HTERT RPE-1 (cell line): ENCODE results near the gene RHBDF2.

Experiments used
- in situ Hi-C: fragments of 300-500 bp; cut with MboI; formaldehyde crosslinking; loops from 4 replicates; pipeline ENCODE4 v1.14.3; 2020; ENCODE audit warnings: low sequenced_read_pairs

RHBDF2 gene

DNA sequence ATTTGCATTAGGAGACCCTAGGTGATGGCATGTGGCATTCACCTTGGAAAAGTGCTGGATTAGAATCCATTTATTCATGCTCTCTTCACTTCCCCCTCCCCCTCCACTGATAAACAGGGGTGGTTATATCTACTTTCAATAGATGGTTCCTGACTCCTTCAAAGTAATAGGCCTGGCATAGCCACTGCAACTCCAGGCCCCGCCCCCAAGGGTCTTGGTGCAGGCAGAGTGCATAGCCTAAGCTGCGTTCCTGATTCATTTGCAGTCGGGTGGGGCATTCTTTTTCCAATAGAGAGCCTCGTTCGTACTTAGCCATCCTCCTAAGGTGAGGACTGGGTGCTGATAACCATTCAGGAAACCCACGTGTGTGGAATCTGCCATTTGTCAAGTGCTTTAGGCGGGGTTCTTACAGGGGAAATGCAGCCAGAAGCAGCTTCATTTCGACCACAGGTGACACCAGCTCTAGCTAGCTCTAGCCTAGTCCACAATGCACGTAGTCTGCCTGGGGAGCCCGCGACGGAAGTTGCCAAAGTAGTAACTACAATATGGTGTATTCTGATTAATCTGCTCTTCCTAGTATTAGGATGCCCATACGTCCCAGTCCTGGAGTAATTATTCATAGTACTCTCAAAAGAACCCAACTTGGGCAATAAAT lies 59.4 kb downstream of the RHBDF2 start:
- in situ Hi-C loops = no loop called here

- in situ Hi-C loops = no loop called here
These were observed 60.4 kb downstream of the RHBDF2 start for GRCh38 chr17:76440751-76441362.

- in situ Hi-C loops = no loop called here
These were observed 61.8 kb downstream of the RHBDF2 start for GRCh38 chr17:76439314-76439928.

DNA sequence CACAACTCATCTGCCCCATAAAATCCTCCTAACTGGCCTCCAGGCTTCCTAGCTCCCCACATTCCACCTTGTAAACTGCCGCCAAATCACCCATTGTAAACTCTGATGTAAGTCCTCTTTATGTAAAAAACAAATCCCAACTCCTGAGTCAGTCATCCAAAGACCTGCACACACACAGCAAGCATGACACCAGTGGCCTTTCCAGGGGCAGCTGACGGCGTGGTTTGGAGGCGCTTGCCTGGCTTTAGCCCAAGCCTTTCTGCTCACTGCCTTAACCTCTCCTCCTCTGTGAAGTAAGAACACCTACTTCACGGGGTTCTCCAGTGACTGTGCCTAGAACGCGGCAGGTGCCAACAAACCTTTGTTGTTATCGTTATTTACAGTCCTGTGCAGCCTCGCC lies 62.3 kb downstream of the RHBDF2 start:
- in situ Hi-C loops = no loop called here

GRCh38 chr17:76437467-76438402 lies 63.5 kb downstream of the RHBDF2 start:
- in situ Hi-C loops = no loop called here

DNA sequence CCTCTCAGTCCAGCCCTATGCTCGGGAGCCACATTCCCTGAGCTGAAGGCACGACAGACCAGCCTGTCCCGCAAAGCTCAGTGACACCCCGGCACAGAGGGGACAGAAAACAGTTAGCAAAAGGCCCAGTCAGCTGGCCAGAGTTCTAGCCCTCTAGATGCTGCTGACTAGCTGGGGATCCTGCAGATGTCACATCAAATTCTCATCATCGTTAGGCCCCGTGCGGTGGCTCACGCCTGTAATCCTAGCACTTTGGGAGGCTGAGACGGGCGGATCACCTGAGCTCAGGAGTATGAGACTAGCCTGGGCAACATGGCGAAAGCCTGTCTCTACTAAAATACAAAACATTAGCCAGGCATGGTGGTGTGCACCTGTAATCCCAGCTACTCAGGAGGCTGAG lies 65.5 kb downstream of the RHBDF2 start:
- in situ Hi-C loops = no loop called here

DNA sequence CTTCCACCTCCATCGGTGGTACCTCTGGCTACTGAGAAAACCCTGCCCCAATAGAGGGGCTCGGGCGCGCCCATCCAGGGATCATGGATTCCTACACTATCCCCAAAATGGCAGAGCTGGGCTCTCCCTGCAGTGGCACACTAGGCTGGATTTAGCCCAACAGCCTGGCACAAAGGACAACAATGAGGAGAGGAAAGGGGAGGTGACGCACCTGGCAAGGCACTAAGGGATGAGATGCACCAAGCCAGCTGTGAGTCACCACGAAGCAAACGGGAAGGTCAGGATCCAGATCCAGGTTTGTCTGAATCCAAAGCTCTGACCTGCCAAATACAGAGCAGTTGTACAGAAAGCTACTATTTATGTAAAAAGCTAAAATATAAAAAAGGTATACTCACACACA lies 66.4 kb downstream of the RHBDF2 start:
- in situ Hi-C loops = no loop called here

- in situ Hi-C loops = no loop called here
These were observed 67.5 kb downstream of the RHBDF2 start for GRCh38 chr17:76433693-76434092.

- in situ Hi-C loops = no loop called here
These were observed 68.4 kb downstream of the RHBDF2 start for GRCh38 chr17:76432712-76433336.

- in situ Hi-C loops = no loop called here
These were observed 69.2 kb downstream of the RHBDF2 start for GRCh38 chr17:76432004-76432403.

- in situ Hi-C loops = no loop called here
These were observed 69.7 kb downstream of the RHBDF2 start for GRCh38 chr17:76431509-76431908.

DNA sequence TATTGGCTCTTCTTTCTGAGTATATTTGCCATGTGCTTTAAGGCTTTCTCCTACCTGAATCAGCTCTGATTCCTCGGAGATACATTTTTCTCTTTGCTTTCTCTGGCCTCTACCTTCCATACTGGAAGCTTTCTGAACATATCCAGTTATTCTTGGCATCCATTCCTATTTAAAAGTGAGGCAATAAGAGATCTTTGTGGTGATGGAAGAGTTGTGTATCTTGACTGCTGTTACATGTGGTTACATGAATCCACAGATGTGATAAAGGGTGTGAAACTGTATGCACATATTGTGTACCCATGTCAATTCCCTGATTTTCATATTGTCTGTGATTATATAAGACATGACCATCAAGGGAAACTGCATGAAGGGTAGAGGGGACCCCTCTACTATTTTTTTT lies 72.7 kb downstream of the RHBDF2 start:
- in situ Hi-C loops = no loop called here

- in situ Hi-C loops = no loop called here
These were observed 73.6 kb downstream of the RHBDF2 start for GRCh38 chr17:76427501-76428231.

DNA sequence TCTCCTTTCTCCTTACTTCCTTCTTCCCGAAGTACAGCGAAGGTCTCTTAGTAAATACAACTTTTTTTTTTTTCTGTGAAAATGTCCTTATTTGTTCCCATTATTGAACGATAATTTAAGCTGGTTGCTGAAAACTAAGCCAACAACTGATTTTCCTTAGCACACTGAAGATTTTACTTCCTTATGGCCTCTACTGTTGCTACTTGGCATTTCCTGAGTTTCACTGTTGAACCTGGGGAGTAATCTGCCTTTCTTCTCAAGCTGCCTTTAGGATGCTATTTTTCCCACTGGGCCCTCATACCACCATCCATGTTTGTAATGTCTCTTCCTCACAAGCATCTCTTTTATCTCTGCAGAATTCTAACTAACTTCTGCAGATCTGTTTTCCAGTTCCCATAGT lies 74.4 kb downstream of the RHBDF2 start:
- in situ Hi-C loops = no loop called here

GRCh38 chr17:76422860-76423259 lies 78.4 kb downstream of the RHBDF2 start:
- in situ Hi-C loops = no loop called here

- in situ Hi-C loops = no loop called here
These were observed 78.8 kb downstream of the RHBDF2 start for GRCh38 chr17:76422406-76422805.

DNA sequence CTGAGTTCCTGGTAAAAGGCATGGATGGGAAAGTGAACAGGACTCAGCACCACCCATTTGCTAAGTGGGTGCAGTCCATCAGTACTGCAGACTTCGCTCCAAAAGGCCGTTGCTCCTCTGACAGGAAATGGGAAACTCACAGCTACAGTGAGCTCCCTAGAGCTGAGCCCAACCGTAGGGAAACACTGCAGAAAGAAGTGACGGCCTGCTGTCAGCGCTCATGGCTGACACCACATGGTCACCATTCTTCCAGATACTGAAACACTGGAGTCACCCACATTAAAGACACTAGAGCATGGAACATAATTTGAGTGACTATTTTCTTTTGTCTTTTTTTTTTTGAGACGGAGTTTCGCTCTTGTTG lies 80.2 kb downstream of the RHBDF2 start:
- in situ Hi-C loops = no loop called here
